Thoracic aorta (tissue), 2 donors: ENCODE data around the gene POU2AF1. TPM values are rescaled to one million over a fixed set of nuclear protein-coding genes. Genes with fewer than 3 reads are reported as not detected.

Experiments used
- ATAC-seq: fragments of 150-250 bp; one replicate; pipeline ENCODE4 v1.8.0; 2017; ENCODE audit warnings: low read depth; ENCODE audit not compliant: insufficient number of reproducible peaks, low FRiP score
- DNase-seq: peaks from one replicate; pipeline ENCODE4 v3.0.0-alpha.2; 2020; ENCODE audit warnings: low spot score
- H3K27ac ChIP-seq, 2 donors: fragments of 200-600 bp; sonication (generic); 1 replicate in 1 of 2; 2 replicates in 1 of 2; pipeline ENCODE4 v1.5.1; 2016; ENCODE audit warnings: mild to moderate bottlenecking in 2 of 2, moderate library complexity in 2 of 2
- H3K27me3 ChIP-seq: fragments of 200-600 bp; sonication (generic); replicated peaks from 2 replicates; pipeline ENCODE4 v1.6.0; 2016; ENCODE audit warnings: mild to moderate bottlenecking; ENCODE audit not compliant: insufficient read depth
- H3K36me3 ChIP-seq: fragments of 200-600 bp; sonication (generic); one replicate; pipeline ENCODE4 v1.5.1; 2016
- H3K4me1 ChIP-seq, 2 donors: fragments of 200-600 bp; sonication (generic); 1 replicate in 1 of 2; 2 replicates in 1 of 2; pipeline versions ENCODE4 v1.5.1 to v1.6.0; 2016; ENCODE audit warnings: low read depth in 2 of 2, mild to moderate bottlenecking in 1 of 2; ENCODE audit not compliant: control insufficient read depth in 1 of 2
- H3K4me3 ChIP-seq: fragments of 200-600 bp; sonication (generic); 2 replicates; pipeline ENCODE4 v1.5.1; 2016; ENCODE audit warnings: mild to moderate bottlenecking
- H3K9me3 ChIP-seq: fragments of 200-600 bp; sonication (generic); 2 replicates; pipeline ENCODE4 v1.5.1; 2016
- total RNA-seq, 2 donors: library from RNA; depleted of rRNA; stranded (reverse); fragments of >200 nt; gene quantifications; one replicate each; pipeline versions ENCODE4 v1.1.0 to v1.2.3, GENCODE V29; 2016
- TF ChIP-seq, protein P1 (sequence below): fragments of 200-600 bp; sonication (generic); IDR thresholded peaks from one replicate; pipeline ENCODE4 v1.5.1; 2019; ENCODE audit warnings: antibody characterized with exemption

The POU2AF1 gene
- total RNA-seq, 2 donors from 2014 or later = not detected

DNA sequence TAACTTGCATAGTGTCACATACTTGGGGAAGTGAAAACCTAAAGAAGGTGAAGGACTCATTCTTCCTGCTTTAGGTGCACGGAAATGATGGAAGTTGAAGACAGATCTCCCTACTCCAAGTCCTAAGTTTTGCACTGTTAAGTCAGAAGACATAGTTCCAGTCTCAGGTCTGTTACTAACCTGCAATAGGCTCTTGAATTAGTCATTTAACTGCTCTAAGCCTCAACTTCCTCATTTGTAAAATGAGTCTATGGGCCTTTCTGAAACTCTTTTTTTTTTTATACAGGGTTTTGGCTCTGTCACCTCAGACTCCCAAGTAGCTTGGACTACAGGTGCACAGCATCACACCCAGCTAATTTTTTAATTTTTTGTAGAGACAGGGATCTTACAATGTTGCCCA lies 30.8 kb upstream of the POU2AF1 start:
- TF ChIP-seq, protein P1, sequence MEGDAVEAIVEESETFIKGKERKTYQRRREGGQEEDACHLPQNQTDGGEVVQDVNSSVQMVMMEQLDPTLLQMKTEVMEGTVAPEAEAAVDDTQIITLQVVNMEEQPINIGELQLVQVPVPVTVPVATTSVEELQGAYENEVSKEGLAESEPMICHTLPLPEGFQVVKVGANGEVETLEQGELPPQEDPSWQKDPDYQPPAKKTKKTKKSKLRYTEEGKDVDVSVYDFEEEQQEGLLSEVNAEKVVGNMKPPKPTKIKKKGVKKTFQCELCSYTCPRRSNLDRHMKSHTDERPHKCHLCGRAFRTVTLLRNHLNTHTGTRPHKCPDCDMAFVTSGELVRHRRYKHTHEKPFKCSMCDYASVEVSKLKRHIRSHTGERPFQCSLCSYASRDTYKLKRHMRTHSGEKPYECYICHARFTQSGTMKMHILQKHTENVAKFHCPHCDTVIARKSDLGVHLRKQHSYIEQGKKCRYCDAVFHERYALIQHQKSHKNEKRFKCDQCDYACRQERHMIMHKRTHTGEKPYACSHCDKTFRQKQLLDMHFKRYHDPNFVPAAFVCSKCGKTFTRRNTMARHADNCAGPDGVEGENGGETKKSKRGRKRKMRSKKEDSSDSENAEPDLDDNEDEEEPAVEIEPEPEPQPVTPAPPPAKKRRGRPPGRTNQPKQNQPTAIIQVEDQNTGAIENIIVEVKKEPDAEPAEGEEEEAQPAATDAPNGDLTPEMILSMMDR = no peak
- Histone ChIP-seq H3K4me3 (no peak overlapping the region), H3K27ac (no peak overlapping the region), H3K4me1 (no peaks in the 10 kb centered on the region), H3K9me3 (no peaks in the 10 kb centered on the region), H3K27me3 (no peaks in the 10 kb centered on the region), H3K36me3 (no peaks in the 10 kb centered on the region)
- no peak for ATAC-seq
- no peak for DNase-seq

DNA sequence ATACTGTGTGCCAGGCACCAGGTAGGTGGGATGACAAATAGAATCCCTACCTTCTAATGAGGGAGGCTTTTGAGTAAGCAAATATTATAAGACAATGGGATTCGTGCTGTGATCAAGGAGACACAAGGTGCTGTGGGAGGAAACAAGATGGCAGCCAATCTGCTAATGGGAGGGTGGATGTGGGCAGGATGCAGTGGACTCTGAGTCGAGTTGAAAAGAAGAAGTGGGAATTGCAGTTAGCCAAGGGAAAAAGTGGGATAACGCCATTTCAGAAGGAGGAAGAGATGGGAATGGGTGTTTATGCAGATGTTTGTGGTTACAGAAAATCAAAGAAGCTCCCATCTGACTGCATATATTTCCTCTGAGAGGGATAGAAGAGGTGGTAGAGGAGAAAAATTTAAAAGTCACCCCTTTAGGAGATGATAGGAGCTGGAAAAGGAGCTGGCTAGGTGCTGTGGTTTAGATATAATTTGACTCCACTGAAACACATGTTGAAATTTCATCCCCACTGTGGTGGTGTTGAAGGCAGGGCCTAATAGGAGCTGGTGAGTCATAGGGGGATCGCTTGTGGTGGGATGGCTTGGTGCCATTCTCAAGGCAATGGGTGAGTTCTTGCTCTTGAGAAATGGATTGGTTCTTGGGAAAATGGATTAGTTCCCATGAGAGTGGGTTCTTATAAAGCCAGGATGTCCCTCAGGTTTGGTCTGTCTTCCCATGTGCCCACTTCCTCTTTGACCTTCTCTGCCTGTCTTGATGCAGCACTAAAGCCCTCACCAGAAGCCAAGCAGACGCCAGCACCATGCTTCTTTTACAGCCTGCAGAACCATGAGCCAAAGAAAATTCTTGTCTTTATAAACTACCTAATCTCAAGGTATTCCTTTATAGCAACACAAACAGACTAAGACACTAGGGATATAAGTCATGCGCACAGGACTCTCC lies 30.0 kb upstream of the POU2AF1 start:
- Histone ChIP-seq H3K27ac (no peak overlapping the region), H3K9me3 (no peaks in the 10 kb centered on the region), H3K4me1 (no peaks in the 10 kb centered on the region), H3K27me3 (no peaks in the 10 kb centered on the region), H3K4me3 (no peak overlapping the region), H3K36me3 (no peaks in the 10 kb centered on the region)
- no peak for ATAC-seq
- TF ChIP-seq, protein P1 = no peak
- DNase-seq = no peak

DNA sequence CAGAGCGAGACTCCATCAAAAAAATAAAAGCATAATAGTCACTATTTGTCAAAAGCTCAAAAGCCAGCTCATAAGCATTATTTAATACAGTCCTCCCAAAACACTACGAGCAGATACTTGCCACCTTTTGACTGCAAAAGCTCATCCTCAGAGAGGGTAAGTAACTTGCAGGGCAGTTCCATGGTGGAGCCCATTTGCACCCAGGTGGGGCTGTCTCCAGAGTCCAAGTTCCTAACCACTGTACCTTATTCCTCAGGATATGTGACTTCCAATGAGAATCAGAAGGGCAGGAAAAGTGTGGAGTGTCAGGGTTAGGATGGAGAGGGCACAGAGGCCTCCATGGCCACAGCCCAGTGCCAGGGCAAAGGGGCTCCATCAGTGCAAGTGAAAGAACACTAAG lies 28.6 kb upstream of the POU2AF1 start:
- Histone ChIP-seq H3K4me3 (no peak overlapping the region), H3K36me3 (no peaks in the 10 kb centered on the region), H3K27ac (no peak overlapping the region), H3K27me3 (no peaks in the 10 kb centered on the region), H3K9me3 (no peaks in the 10 kb centered on the region), H3K4me1 (no peaks in the 10 kb centered on the region)
- DNase-seq (no peak), ATAC-seq (no peak)
- TF ChIP-seq, protein P1 = no peak

DNA sequence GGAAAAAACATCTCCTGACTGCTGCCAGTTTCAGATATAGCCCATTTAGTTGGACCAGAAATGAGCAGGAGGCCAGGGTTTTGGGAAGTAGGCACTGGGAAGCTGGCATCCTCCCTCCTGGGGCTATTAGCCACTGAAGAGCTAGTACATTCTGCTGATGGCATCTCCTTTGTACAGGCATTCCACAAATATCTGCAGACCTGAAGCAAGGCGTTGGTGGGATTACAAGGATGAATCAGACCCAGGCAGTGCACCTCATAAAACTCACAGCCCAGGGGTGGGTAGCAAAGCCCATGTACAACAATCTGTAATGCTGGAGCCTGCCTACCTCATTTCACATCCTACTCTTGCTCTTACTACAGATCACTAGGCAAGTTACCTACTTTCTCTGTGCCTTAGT lies 27.5 kb upstream of the POU2AF1 start:
- Histone ChIP-seq H3K4me3 (no peak overlapping the region), H3K9me3 (no peaks in the 10 kb centered on the region), H3K27ac (no peak overlapping the region), H3K4me1 (peaks cover 0 to 3% of the 10 kb centered on the region in 2 donors), H3K27me3 (no peaks in the 10 kb centered on the region), H3K36me3 (no peaks in the 10 kb centered on the region)
- TF ChIP-seq, protein P1 = no peak
- DNase-seq (no peak), ATAC-seq (no peak)

DNA sequence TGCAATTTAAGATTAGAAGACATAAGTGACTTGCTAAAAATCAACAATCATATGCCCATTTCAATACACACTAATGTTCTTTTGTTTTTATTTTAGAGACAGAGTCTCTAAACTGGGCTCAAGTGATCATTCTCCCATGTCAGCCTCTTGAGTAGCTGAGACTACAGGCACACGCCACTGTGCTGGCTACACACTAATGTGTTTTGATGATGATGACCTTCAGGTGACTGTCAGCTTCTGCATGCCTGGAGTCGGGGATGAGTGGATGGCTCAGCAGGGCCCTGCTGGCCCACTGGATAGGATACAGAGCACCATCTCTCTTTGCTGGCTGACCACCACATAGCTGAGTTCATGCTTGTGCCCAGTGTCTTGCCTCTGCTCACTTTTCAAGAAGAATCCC lies 27.0 kb upstream of the POU2AF1 start:
- DNase-seq (no peak), ATAC-seq (no peak)
- H3K36me3 ChIP-seq = no peaks in the 10 kb centered on the region
- H3K4me1 ChIP-seq = peaks cover 0 to 3% of the 10 kb centered on the region in 2 donors
- H3K27me3 ChIP-seq = no peaks in the 10 kb centered on the region
- H3K27ac ChIP-seq = no peak overlapping the region
- H3K4me3 ChIP-seq = no peak overlapping the region
- no peaks in the 10 kb centered on the region for H3K9me3 ChIP-seq
- TF ChIP-seq, protein P1 = no peak
